Measurements from ENCODE around the gene GLOD5.

Gene GLOD5

DNA sequence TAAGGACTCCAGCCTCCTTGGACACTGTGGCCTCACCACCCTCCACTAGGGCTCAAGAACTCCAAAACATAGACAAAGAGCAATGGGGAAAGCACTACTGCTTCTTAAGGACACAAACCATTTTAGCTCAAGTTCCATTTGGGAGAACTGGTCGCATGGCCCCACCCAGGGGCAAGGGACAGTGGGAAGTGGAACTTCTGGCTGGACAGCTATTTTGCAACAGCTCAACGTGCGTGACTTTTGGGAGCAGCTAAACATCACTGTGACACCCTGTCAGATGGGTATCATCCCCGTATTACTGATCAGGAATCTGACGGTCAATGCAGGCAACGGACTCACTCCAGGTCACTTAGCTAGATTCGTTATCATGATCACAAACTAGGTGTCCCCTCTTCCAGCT, 9.0 kb upstream of the GLOD5 start:
- no peak overlapping the region for H3K4me3 ChIP-seq (ENCODE audit: low read depth, low read length)
- DNase-seq (ENCODE audit: low read depth), result no peak
- TF ChIP-seq, protein P1, sequence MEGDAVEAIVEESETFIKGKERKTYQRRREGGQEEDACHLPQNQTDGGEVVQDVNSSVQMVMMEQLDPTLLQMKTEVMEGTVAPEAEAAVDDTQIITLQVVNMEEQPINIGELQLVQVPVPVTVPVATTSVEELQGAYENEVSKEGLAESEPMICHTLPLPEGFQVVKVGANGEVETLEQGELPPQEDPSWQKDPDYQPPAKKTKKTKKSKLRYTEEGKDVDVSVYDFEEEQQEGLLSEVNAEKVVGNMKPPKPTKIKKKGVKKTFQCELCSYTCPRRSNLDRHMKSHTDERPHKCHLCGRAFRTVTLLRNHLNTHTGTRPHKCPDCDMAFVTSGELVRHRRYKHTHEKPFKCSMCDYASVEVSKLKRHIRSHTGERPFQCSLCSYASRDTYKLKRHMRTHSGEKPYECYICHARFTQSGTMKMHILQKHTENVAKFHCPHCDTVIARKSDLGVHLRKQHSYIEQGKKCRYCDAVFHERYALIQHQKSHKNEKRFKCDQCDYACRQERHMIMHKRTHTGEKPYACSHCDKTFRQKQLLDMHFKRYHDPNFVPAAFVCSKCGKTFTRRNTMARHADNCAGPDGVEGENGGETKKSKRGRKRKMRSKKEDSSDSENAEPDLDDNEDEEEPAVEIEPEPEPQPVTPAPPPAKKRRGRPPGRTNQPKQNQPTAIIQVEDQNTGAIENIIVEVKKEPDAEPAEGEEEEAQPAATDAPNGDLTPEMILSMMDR (conservative IDR thresholded peaks at IDR 0.05; ENCODE audit: low read depth, low read length), result no peak

DNA sequence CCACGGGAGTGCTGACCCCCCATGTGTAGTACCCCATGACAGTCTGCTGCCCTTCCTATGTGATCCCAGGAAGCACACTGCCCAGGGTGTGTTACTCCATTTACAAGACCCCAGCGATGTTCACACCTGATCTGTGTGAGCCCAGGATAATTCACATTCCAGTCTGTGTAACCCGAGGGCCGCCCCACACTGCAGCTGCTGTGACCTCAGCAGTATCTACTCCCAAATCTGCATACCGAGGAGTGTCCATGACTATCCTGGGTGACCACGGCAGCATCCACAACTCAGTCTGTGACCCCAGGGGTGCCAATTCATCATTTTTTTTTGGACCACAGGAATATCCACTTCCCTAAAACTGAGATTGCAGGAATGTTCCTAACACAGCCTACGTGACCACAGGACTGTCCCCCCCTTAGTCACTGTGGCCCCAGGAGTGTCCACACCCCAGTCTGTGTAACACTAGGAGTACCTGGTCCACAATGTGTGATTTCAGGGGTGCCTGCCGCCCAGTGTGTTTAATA, 7.8 kb upstream of the GLOD5 start:
- no peak overlapping the region for H3K4me3 ChIP-seq (ENCODE audit: low read depth, low read length)
- DNase-seq (ENCODE audit: low read depth), result no peak
- TF ChIP-seq, protein P1 (conservative IDR thresholded peaks at IDR 0.05; ENCODE audit: low read depth, low read length), result no peak

DNA sequence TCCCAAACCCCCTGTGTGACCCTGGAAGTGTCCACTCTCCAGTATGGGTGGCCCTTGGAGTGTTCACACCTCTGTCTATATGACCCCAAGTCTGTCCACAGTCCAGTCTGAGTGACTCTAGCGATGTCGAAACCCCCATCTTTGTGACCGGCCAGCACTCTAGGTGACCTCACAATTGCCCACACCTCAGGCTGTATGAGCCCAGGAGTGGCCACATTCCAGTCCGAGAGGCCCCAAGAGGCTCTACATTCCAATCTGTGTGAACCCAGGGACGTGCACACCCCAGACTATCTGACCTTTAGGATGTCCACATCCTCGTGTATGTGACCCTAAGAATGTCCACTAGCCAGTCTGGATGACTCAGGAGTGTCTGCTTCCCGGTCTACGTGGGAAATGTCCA, 7.3 kb upstream of the GLOD5 start:
- peak; percentile 1 for DNase-seq (ENCODE audit: low read depth)
- no peak overlapping the region for H3K4me3 ChIP-seq (ENCODE audit: low read depth, low read length)
- TF ChIP-seq, protein P1 (conservative IDR thresholded peaks at IDR 0.05; ENCODE audit: low read depth, low read length), result no peak

DNA sequence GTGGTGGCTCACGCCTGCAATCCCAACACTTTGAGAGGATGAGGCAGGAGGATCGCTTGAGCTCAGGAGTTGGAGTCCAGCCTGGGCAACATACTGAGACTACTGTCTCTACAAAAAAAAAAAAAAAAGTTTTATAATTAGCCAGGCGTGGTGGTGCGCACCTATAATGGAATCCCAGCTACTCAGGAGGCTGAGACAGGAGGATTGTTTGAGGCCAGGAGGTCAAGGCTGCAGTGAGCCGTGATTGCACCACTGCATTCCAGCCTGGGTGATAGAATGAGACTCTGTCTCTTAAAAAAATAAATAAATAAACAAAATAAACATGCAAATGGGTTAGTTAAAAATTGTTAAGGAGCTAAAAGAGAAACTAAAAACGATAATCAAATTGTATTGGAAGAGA, 7.7 kb downstream of the GLOD5 start:
- DNase-seq (ENCODE audit: low read depth), result no peak
- TF ChIP-seq, protein P1 (conservative IDR thresholded peaks at IDR 0.05; ENCODE audit: low read depth, low read length), result no peak
- no peak overlapping the region for H3K4me3 ChIP-seq (ENCODE audit: low read depth, low read length)

DNA sequence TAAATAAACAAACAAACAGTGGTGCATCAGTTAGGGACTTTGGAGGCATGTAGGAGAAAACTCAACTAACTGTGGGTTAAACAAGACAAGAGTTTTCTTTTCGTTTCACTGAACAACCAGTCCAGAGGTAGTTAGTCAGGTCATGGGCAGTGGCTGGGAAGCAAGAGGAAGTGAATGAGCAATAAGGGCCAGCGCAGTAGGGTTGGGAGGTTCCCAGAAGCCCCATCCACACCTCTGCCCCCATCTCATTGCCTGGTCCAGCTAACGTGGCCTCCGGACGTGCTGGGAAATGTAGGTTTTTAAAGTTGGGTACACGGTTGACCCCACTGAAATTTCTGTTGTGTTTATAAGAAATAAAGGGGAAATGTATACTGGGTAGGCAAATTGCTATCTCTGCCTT, 8.7 kb downstream of the GLOD5 start:
- no peak overlapping the region for H3K4me3 ChIP-seq (ENCODE audit: low read depth, low read length)
- DNase-seq (ENCODE audit: low read depth), result no peak
- TF ChIP-seq, protein P1 (conservative IDR thresholded peaks at IDR 0.05; ENCODE audit: low read depth, low read length), result no peak

DNA sequence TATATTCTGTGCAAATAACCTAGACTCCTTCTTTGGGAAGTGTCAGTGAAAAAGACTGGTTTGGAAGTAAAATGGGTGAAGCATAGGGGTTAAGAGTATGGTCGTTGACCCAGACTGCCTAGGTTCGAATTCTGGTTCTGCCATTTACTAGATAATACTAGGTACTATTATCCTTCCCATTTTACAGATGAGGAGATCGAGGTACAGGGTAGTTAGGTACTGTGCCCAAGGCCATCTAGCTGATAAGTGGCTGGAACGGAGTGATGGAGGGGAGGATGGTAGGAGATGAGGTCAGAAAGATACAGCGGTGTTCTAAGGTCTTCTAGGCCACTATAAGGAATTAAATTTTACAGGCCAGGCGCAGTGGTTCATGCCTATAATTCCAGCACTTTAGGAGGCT, 11.1 kb downstream of the GLOD5 start:
- no peak for DNase-seq (ENCODE audit: low read depth)
- TF ChIP-seq, protein P1 (conservative IDR thresholded peaks at IDR 0.05; ENCODE audit: low read depth, low read length), result no peak
- H3K4me3 ChIP-seq (ENCODE audit: low read depth, low read length), result no peak overlapping the region

DNA sequence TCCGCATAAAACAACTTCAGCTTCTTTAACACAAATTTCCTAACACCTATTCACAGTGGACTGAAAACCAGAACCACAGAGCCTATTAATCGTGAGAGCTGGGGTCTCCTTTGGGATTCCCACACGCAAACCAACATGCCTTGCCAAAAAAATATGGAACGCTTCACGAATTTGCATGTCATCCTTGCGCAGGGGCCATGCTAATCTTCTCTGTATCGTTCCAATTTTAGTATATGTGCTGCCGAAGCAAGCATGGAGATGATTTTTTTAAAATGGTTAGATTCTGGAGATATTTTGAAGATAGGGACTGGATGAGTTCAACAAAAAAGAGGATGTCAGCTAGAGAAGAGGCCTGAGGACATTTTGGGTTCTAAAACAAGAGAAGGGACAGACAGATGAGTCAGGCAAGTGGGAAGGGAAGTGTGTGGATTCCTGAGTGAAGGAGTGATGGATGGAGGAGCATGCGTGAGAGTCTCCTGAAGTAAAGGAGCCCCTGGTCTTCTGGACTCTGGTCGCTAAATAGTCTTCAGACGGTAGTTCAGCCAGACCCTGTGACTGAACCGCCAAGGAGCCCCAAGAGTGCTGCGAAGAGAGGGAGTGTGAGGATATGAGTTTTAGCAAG, 15.4 kb downstream of the GLOD5 start:
- no peak for DNase-seq (ENCODE audit: low read depth)
- TF ChIP-seq, protein P1 (conservative IDR thresholded peaks at IDR 0.05; ENCODE audit: low read depth, low read length), result no peak
- H3K4me3 ChIP-seq (ENCODE audit: low read depth, low read length), result no peak overlapping the region

Measured in choroid plexus epithelial cell (primary cell).